Endothelial cell of umbilical vein (primary cell): ENCODE measurements around the gene NFIA. TPM values are rescaled to one million over a fixed set of nuclear protein-coding genes. Genes with fewer than 3 reads are reported as not detected.

Source experiments
- BruUV-seq: library from RNA; stranded (reverse); fragments of 400-500 nt; replicated peaks from 2 replicates; lab custom pipeline; 2021; lab: Mats Ljungman, UMichigan
- CTCF ChIA-PET: fragments of 300-600, 350-600 bp; sonication (Branson Sonifier 250); formaldehyde crosslinking; loops from one replicate; lab custom pipeline; 2021; ENCODE audit warnings: antibody characterized with exemption, inconsistent platforms; lab: Charles Lee
- POLR2A ChIA-PET: fragments of 300-600, 350-600 bp; sonication (Branson Sonifier 250); formaldehyde crosslinking; loops from one replicate; lab custom pipeline; 2021; ENCODE audit warnings: antibody characterized with exemption, inconsistent platforms; lab: Charles Lee
- DNase-seq: peaks from one replicate; pipeline ENCODE4 v3.0.0-alpha.2; 2011; ENCODE audit warnings: low read depth, low spot score
- FAIRE-seq: peaks from 2 replicates; lab custom pipeline; 2011; peaks lifted over from hg19 to GRCh38; lab: Jason Lieb, UNC
- H2AFZ ChIP-seq: 2 replicates; pipeline ENCODE4 v1.6.0; 2012; ENCODE audit warnings: low read depth, low read length, control low read depth, inconsistent platforms
- H3K27ac ChIP-seq: 2 replicates; pipeline ENCODE4 v1.5.1; 2011; ENCODE audit warnings: low read depth, mild to moderate bottlenecking, control low read depth, low read length, moderate library complexity; ENCODE audit not compliant: insufficient read depth
- H3K27me3 ChIP-seq, 2 experiments: 2 replicates each; pipeline versions ENCODE4 v1.6.0 to v1.6.1; 2011; ENCODE audit warnings: low read length in 2 of 2, mixed read lengths in 1 of 2; ENCODE audit not compliant: control insufficient read depth in 2 of 2, insufficient read depth in 2 of 2
- H3K36me3 ChIP-seq, 2 experiments: 2 replicates in 1 of 2; 3 replicates in 1 of 2; pipeline ENCODE4 v1.5.1; 2011; ENCODE audit warnings: low read length in 2 of 2, mild to moderate bottlenecking in 1 of 2, moderate library complexity in 1 of 2; ENCODE audit not compliant: control insufficient read depth in 2 of 2, insufficient read depth in 2 of 2; ENCODE audit errors: extremely low read depth in 1 of 2
- H3K4me1 ChIP-seq: 3 replicates; pipeline ENCODE4 v1.5.1; 2011; ENCODE audit warnings: mild to moderate bottlenecking, low read length; ENCODE audit not compliant: control insufficient read depth, insufficient read depth; ENCODE audit errors: extremely low read depth
- H3K4me2 ChIP-seq: 2 replicates; pipeline ENCODE4 v1.6.1; 2011; ENCODE audit warnings: low read length, control low read depth, mixed read lengths; ENCODE audit not compliant: insufficient read depth
- H3K4me3 ChIP-seq, 3 experiments: fragments of 200-600 bp in 1 of 3; sonication (generic), shearing (Covaris generic) in 1 of 3; replicated peaks in 1 of 3; 2 replicates each; pipeline ENCODE4 v1.5.1; 2011 to 2016; ENCODE audit warnings: control low read depth in 3 of 3, low read length in 3 of 3, mild to moderate bottlenecking in 2 of 3, inconsistent platforms in 1 of 3, low read depth in 1 of 3, moderate library complexity in 1 of 3; ENCODE audit not compliant: insufficient read depth in 1 of 3
- H3K79me2 ChIP-seq: 2 replicates; pipeline ENCODE4 v1.6.0; 2012; ENCODE audit warnings: low read length, inconsistent platforms; ENCODE audit not compliant: control insufficient read depth, insufficient read depth
- H3K9ac ChIP-seq: replicated peaks from 2 replicates; pipeline ENCODE3; 2011; ENCODE audit warnings: low read length, control low read depth; ENCODE audit not compliant: insufficient read depth; ENCODE audit errors: extremely low read depth
- H3K9me1 ChIP-seq: replicated peaks from 3 replicates; pipeline ENCODE4 v1.6.0; 2011; ENCODE audit warnings: mild to moderate bottlenecking, low read length; ENCODE audit not compliant: control insufficient read depth, insufficient read depth; ENCODE audit errors: extremely low read depth
- H3K9me3 ChIP-seq: replicated peaks from 2 replicates; pipeline ENCODE4 v1.5.1; 2012; ENCODE audit warnings: low read length, inconsistent platforms; ENCODE audit not compliant: control insufficient read depth, insufficient read depth
- H4K20me1 ChIP-seq: replicated peaks from 2 replicates; pipeline ENCODE3; 2011; ENCODE audit warnings: mild to moderate bottlenecking, low read length; ENCODE audit not compliant: control insufficient read depth, insufficient read depth; ENCODE audit errors: extremely low read depth
- CTCF ChIP-seq, 2 donors: IDR thresholded peaks; 1 replicate in 1 of 2; 2 replicates in 1 of 2; pipeline ENCODE4 v1.5.1; 2011; ENCODE audit warnings: low read length in 2 of 2, mild to moderate bottlenecking in 2 of 2, moderate library complexity in 2 of 2, control low read depth in 1 of 2, inconsistent platforms in 1 of 2, low read depth in 1 of 2; ENCODE audit not compliant: insufficient read depth in 1 of 2; ENCODE audit errors: extremely low read depth in 1 of 2
- EZH2 ChIP-seq: IDR thresholded peaks from 2 replicates; pipeline ENCODE4 v1.6.1; 2012; ENCODE audit warnings: borderline replicate concordance, low read depth, mild to moderate bottlenecking, moderate library complexity, low read length, inconsistent platforms; ENCODE audit not compliant: severe bottlenecking
- FOS ChIP-seq: IDR thresholded peaks from 2 replicates; pipeline ENCODE4 v1.6.1; 2011; ENCODE audit warnings: mild to moderate bottlenecking, low read length, moderate library complexity, borderline replicate concordance; ENCODE audit not compliant: insufficient read depth
- GATA2 ChIP-seq: IDR thresholded peaks from 2 replicates; pipeline ENCODE4 v1.7.0; 2011; ENCODE audit warnings: low read depth, mild to moderate bottlenecking, moderate library complexity, mixed read lengths, low read length; ENCODE audit not compliant: insufficient read length, insufficient read depth
- JUN ChIP-seq: IDR thresholded peaks from 2 replicates; pipeline ENCODE4 v1.6.1; 2011; ENCODE audit warnings: borderline replicate concordance, low read depth; ENCODE audit not compliant: insufficient read length, insufficient read depth
- MAX ChIP-seq: IDR thresholded peaks from 2 replicates; pipeline ENCODE4 v1.6.1; 2011; ENCODE audit not compliant: insufficient read depth, insufficient read length
- MYC ChIP-seq: IDR thresholded peaks from one replicate; pipeline ENCODE4 v1.6.1; 2011; ENCODE audit warnings: mild to moderate bottlenecking, low read depth, low read length
- POLR2A ChIP-seq: IDR thresholded peaks from 2 replicates; pipeline ENCODE4 v1.6.1; 2012; ENCODE audit warnings: low read depth, mild to moderate bottlenecking, control low read depth, low read length
- POLR2AphosphoS5 ChIP-seq: IDR thresholded peaks from 2 replicates; pipeline ENCODE4 v1.6.1; 2012; ENCODE audit warnings: low read depth, mild to moderate bottlenecking, control low read depth, low read length, moderate library complexity; ENCODE audit not compliant: insufficient read depth
- dilution Hi-C: fragments of 300-500 bp; cut with MboI; formaldehyde crosslinking; loops from one replicate; pipeline ENCODE4 v1.15.0; 2019; ENCODE audit warnings: low sequenced_read_pairs; ENCODE audit not compliant: extremely low pct_ligation_motif_present
- intact Hi-C: fragments of 100-400 bp; cut with micrococcal nuclease; formaldehyde crosslinking; loops from one replicate; pipeline ENCODE4 v1.10.0; 2022
- polyA plus RNA-seq, 4 experiments: library from polyadenylated mRNA; depleted of rRNA in 3 of 4; stranded (reverse) in 3 of 4; unstranded in 1 of 4; fragments of >200 nt; gene quantifications; 2 replicates each; pipeline versions ENCODE4 v1.2.1 to v1.2.3, GENCODE V29; 2011 to 2012; ENCODE audit warnings: missing spikeins in 1 of 4
- total RNA-seq: library from RNA; stranded (reverse); gene quantifications from 2 replicates; pipeline ENCODE4 v1.2.3, GENCODE V29; 2021

Gene NFIA
- total and polyA plus RNA-seq, 2 donors (not counting 3 experiments of a cell fraction or from before 2014, with no cell fraction given) = 25.5 to 47.0 TPM

DNA sequence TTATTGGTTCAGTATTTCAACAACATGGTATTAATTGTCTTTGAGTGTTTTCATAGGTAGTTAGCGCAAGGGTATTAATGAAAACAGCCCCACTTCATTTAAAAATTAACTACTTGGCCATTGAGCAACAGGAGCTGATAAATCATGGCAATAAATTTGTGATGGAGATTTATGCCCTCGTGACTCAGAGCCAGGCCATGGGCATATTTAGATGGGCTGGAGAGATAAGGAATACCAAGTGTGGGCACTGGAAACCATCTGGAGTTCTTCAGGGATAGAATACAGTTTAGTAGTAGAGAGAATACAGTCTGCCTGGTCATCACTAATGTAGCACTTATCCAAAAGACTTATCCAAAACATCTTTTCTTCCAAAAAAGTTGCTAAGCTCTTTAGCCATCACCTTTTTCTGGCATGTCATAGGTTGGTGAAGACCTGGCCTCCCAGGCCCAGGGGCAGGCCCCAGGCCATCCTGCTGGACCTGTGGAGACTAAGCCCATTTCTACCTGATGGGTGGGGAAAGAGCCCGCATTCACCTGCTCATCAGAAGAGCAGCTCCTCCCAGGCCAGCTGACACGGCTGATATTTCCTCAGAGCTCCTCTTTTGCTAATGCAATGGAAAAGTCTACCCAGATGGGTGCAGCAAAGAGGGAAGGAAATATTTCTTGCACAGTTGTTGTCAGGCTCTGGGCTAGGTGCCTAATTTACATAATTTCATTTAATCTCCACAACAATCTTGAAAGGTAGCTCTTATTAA, 404.6 kb downstream of the NFIA start:
- no peak overlapping the region for H2AFZ ChIP-seq
- H3K27ac ChIP-seq = no peak overlapping the region
- peaks cover 2 to 3% of the 10 kb centered on the region in 2 experiments for H3K27me3 ChIP-seq
- no peak overlapping the region for H3K4me3 ChIP-seq
- ChIA-PET POLR2A (no interaction called here), CTCF (interaction anchor here (1.1 kb wide), 1 partner anchor 118 kb away, joined by 3 read pairs; no protein-coding TSS in a partner anchor)
- H3K9me3 ChIP-seq = no peaks in the 10 kb centered on the region
- no peak for DNase-seq
- no peak overlapping the region for H3K9ac ChIP-seq
- no peaks in the 10 kb centered on the region for H3K36me3 ChIP-seq
- H3K4me1 ChIP-seq = no peaks in the 10 kb centered on the region
- no peak overlapping the region for H3K4me2 ChIP-seq
- no TSS peak for BruUV-seq
- intact Hi-C loops = no loop called here
- no peaks in the 10 kb centered on the region for H3K9me1 ChIP-seq
- TF ChIP-seq GATA2 (peak; percentile 21), POLR2AphosphoS5 (no peak), CTCF (IDR thresholded peaks at IDR 0.05; ENCODE audit: extremely low read depth in 1 of 2, insufficient read depth in 1 of 2, low read depth in 1 of 2, low read length in 2 of 2) (no peak)
- H4K20me1 ChIP-seq = no peaks in the 10 kb centered on the region
- dilution Hi-C loops = no loop called here
- no peak for FAIRE-seq
- H3K79me2 ChIP-seq = no peaks in the 10 kb centered on the region

DNA sequence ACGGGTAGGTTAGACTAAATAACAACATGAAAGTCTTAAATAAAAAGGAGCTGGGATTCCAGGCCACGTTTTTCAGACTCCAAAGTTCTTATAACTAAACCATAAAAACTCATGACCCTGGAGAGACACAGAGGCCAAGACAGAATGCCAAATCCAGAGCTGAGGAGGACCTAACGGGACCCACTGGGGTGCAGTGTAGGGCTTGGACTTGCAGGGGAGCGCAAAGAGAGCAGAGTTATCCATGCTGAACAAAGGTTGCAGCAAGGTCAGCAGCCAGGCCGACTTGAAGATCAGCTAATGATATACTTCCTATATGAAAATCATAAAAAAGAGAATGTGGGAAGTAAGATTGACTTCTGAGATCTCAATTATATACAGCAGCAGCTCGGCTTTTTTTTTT, 405.4 kb downstream of the NFIA start:
- no peak for TF ChIP-seq JUN
- TF ChIP-seq MYC = no peak
- TF ChIP-seq POLR2AphosphoS5 = no peak
- no peak for TF ChIP-seq MAX
- no peak for TF ChIP-seq EZH2
- no peak for TF ChIP-seq GATA2
- no peak for TF ChIP-seq FOS
- TF ChIP-seq POLR2A = no peak
- TF ChIP-seq CTCF (IDR thresholded peaks at IDR 0.05; ENCODE audit: extremely low read depth in 1 of 2, insufficient read depth in 1 of 2, low read depth in 1 of 2, low read length in 2 of 2) = no peak
- no peak overlapping the region for H2AFZ ChIP-seq
- dilution Hi-C loops = no loop called here
- H3K79me2 ChIP-seq = no peaks in the 10 kb centered on the region
- H3K4me1 ChIP-seq = no peaks in the 10 kb centered on the region
- no peak for FAIRE-seq
- no peak overlapping the region for H3K4me2 ChIP-seq
- H4K20me1 ChIP-seq = no peaks in the 10 kb centered on the region
- no TSS peak for BruUV-seq
- POLR2A ChIA-PET = no interaction called here
- intact Hi-C loops = no loop called here
- H3K4me3 ChIP-seq = no peak overlapping the region
- H3K9me3 ChIP-seq = no peaks in the 10 kb centered on the region
- no peak for DNase-seq
- CTCF ChIA-PET = interaction anchor here (1.0 to 1.1 kb wide), 2 partner anchors 118 to 364 kb away, joined by 3 read pairs; no protein-coding TSS in a partner anchor
- peaks cover 2 to 3% of the 10 kb centered on the region in 2 experiments for H3K27me3 ChIP-seq
- H3K9me1 ChIP-seq = no peaks in the 10 kb centered on the region
- H3K9ac ChIP-seq = no peak overlapping the region
- H3K27ac ChIP-seq = no peak overlapping the region
- no peaks in the 10 kb centered on the region for H3K36me3 ChIP-seq
